ENCODE measurements around the gene EFNA2.
"Not testable (repeated sequence)": the region's sequence is repeated elsewhere in the genome, so short reads cannot be mapped to it uniquely, and the experiment has no call there.

Gene EFNA2

DNA sequence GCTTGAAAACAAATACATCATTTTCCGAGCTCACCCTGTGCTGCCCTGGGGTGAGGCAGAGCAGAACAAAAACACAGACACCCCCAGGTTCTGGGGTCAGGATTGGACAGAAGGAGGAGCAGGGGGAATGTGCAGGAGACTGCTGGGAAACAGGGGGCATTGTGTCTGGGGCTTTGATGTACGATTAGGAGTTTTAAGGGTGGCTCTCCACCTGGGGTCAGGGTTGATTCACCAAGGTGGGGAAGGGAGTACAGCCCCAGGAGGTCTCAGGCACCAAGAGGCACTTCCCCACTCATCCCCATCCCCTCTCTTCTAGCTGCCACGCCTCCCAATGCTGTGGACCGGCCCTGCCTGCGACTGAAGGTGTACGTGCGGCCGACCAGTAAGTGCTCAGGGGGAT, 12.6 kb downstream of the EFNA2 start:
- no peak for DNase-seq (ENCODE audit: low read depth)

DNA sequence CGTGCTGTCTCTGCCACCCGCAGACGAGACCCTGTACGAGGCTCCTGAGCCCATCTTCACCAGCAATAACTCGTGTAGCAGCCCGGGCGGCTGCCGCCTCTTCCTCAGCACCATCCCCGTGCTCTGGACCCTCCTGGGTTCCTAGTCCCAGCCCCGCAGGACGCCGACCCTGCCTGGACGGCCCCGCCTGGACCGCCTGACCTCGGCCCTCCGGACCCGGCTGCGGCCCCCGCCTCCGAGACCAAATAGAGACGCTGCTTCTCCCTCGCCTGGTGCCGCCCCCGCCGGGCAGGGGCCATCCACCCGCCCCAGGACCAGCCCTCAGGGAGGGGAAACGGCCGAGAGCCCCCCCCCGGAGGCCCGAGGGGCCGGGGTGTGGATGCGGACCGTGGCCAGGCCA, 14.1 kb downstream of the EFNA2 start:
- no peak for DNase-seq (ENCODE audit: low read depth)

DNA sequence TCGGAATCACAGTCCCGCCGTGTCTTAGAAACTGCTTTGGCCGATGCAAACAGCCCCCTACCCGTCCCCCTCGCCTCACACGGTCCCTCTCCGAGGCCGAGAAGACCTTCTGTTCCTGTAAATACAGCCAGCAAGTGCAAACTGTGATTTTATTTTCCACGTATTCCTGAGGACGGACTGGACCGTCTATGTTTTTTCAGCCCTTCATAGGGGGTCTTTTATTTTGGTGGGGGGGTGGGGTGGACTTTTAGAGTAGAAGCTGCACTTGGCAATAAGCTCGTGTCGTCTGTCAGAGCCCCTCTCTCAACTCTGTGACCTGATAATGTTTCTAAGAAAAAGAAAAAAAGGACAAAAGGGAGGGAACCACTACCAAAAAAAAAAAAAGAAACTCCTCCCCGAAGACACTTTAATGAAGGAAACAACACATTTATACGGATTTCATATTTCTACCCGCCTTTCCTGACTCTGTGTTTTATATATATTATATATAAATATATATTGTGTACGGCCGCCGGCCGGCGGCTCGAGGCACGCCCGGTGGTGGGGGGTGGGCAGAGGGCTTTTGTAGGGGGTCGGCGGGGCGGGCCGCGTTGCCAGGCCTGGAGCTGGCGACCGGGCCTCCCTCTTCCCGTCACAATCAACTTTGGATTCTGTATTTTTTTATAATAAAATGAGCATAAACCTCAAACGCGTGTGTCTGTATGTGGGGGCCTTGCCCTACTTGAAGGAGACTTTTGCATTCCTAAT, 15.2 kb downstream of the EFNA2 start:
- DNase-seq (ENCODE audit: low read depth), result no peak

DNA sequence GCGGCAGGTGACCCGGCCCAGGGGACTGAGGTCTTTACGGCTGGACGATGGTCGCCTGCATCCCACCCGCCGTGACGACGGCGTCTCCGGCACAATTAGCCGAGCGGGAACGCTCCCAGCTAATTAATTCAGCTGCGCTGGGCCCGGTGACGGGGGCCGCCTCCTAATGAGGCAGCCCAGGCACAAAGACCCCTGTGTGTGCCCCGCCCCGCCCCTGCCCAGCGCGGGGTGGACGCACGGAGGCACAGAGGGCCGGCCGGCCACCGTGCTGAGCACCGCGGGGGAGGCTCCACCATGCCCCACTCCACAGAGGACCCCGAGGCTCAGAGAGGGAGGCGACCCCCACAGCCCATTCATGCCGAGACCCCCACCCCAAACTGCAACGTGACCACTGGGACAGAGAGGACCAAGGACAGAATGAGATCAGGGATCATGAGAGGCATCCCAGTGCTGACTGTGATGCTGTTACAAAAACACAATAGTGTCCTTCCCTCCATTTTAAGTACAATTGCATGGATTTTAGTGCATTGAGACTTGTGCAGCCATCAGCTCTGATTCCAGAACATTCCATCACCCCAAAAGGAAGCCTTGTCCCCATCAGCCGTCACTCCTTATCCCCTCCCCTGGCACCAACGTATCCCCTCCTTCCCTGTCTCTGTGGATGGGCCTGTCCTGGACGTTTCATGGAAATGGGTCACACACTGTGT, 17.0 kb downstream of the EFNA2 start:
- DNase-seq (ENCODE audit: low read depth), result no peak

DNA sequence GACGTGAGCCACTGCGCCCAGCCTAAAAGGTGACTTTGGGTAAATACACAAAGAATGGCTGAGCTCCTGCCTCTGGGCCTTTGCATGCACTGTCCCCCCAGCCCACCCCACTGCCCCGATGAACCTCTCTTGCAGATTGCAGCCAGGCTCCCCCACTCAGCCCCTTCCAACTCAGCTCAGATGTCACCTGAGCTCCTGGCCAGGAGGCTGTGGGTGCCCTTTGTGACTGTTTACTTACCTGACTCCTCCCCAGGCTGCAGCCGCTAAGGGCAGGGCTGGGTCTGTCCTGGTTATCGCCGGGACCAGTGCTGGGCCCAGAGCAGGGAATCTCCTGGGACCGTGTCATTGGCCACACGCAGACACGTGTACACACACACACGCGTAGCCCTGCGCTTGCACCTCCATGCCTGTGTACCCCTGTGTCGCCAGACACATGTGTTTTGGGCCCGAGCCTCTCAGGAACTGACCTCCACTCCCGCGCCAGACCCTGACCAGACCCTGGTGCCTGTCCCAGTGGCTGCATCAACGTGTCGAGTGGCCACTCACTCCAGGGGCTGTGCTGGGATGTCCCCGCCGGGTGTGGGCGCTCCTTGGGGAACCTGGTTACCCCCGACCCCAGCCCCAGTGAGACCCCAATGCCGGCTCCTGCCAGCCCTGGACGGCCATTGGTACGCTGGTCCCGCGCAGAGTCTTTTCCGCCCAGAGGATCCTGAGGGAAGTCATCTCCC, 18.7 kb downstream of the EFNA2 start:
- DNase-seq (ENCODE audit: low read depth), result no peak

DNA sequence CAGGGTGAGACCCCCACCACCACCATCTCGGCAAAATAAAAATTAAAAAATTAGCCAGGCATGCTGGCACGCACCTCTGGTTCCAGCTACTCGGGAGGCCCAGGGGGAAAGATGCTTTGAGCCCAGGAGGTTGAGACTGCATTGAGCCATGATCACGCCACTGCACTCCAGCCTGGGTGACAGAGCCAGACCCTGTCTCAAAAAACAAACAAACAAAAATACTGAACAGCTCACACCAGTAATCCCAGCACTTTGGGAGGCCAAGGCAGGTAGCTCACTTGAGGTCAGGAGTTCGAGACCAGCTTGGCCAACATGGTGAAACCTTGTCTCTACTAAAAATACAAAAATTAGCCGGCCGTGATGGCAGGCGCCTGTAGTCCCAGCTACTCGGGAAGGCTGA, 19.7 kb downstream of the EFNA2 start:
- DNase-seq (ENCODE audit: low read depth), result not testable (repeated sequence)

DNA sequence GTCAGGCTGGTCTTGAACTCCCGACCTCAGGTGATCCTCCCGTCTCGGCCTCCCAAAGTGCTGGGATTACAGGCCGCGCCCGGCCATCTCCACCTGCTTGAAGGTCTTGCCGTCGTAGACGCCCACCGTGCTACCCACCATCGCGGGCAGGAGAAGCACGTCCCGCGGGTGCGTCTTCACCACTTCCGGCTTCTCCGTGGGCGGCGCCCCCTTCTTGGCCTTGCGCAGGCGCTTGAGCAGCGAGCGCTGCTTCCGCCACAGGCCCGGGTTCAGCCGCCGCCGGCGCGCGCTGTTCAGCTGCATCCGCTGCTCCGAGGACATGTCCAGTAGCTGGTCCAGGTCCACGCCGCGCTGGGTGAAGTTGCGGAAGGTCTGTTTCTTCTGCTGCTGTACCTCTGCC, 21.6 kb downstream of the EFNA2 start:
- no peak for DNase-seq (ENCODE audit: low read depth)

DNA sequence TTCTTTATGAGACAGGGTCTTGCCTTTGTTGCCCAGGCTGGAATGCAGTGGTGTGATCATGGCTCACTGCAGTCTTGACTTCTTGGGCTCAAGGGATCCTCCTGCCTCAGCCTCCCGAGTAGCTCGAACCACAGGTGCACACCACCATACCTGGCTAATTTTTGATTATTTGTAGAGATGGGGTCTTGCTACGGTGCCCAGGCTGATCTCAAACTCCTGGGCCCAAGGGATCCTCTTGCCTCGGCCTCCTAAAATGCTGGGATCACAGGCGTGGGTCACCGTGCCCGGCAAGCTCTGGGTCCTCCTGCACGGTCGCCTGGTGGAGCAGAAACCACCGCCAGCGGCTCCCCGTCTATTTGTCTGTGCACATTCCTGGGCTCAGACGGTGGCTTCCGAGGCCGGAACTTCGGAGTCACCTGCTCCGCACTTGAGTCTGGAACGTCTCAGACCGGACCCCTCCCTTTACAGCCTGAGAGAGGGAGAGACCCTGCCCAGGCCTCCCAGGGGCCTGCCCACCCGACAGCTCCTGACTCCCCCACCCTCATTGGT, 22.2 kb downstream of the EFNA2 start:
- no peak for DNase-seq (ENCODE audit: low read depth)

DNA sequence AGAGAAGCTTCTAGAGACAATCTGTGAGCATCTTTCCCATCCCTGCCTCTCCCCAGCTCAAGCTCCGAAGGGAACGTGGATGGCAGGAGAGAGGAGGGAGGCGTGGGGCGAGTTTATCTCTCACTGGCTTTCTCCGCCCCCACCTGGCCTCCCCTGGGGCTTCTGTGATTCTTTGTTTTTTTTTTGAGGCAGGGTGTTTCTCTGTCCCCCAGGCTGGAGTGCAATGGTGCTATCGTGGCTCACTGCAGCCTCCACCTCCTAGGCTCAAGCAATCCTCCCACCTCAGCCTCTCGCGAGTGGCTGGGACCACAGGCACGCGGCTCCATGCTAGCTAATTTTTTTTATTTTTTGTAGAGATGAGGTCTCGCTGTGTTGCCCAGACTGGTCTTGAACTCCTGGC, 23.0 kb downstream of the EFNA2 start:
- no peak for DNase-seq (ENCODE audit: low read depth)

DNA sequence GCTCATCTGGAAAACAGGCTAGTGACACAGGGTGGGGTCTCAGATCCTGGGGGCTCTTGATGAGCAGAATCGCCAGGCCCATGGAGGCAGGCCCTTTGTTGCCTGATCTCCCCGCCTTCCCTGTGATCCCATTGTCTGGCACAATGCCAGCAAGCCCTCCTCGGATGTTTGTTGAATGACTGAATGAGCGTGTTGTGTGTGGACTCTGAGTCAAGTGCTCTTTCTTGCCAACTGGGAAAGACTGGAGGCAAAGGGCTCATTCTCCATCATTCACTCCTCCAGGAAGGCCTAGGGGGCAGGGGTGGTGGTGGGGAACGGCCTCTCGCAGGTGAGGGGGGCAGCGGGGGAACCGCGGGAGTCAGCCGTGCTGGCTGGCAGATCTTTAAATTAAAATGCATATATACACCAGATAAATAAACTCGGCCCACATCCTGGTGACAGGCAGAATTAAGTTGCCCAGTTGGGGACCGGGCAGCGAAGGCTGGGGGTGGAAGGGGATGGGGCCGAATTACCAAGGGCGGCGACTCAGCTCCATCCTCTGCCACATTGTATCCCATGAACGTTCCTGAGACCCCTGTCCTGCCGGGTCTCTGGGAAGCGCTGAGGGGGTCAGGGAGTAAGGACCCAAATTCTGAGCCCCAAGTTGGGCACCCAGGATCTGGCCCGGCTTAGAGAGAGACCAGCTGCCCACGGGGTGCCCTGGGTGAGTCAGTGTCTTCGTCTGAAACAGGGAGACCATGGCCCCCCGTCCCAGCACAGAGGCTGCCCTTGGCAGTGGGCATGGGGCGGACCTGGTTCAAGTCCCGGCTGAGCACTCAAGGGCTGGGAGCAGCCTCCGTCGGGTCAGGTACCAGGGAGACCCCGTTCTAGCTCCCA, 24.5 kb downstream of the EFNA2 start:
- DNase-seq (ENCODE audit: low read depth), result no peak

DNA sequence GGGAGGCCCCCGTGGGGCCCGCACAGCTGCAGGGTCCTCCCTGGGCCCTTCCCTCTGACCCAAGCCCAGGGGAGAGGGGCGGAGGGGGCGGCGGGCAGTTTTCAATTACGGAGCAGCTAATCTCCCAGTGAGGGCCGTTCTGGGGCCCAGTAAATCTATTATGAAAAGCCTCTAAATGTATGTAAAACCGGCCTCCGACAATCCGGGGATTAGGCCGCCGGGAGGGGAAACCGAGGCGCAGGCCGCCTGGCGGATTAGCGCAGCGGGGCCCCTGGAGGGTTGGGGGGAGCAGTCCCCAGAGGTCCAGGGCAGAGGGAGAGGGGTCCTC, 25.1 kb downstream of the EFNA2 start:
- no peak for DNase-seq (ENCODE audit: low read depth)

DNA sequence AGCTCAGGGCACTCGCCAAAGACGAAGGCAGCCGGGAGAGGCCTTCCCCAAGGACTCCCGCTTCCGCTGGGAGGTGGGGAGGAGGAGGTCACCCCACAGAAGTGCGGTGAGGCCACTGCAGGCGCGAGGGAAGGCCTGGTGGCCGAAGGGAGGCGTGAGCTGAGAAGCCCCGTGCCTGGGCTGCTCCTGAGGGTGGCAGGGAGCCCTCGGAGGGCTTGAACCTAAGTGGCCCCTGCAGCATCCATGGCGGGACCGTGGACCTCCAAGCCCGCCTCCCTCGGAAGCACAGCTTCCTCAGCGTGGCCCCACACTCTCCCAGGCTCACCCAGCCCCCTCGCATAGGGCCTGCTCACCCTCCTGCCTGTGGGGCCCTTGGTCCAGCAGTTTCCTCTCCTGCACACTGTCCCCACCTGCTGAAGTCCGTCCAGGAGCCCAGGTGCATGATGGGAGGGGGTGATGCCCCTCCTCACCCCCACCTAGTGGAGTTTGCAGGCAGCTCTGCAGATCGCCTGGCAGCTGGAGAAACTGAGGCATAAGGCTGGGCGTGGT, 25.9 kb downstream of the EFNA2 start:
- no peak for DNase-seq (ENCODE audit: low read depth)

DNA sequence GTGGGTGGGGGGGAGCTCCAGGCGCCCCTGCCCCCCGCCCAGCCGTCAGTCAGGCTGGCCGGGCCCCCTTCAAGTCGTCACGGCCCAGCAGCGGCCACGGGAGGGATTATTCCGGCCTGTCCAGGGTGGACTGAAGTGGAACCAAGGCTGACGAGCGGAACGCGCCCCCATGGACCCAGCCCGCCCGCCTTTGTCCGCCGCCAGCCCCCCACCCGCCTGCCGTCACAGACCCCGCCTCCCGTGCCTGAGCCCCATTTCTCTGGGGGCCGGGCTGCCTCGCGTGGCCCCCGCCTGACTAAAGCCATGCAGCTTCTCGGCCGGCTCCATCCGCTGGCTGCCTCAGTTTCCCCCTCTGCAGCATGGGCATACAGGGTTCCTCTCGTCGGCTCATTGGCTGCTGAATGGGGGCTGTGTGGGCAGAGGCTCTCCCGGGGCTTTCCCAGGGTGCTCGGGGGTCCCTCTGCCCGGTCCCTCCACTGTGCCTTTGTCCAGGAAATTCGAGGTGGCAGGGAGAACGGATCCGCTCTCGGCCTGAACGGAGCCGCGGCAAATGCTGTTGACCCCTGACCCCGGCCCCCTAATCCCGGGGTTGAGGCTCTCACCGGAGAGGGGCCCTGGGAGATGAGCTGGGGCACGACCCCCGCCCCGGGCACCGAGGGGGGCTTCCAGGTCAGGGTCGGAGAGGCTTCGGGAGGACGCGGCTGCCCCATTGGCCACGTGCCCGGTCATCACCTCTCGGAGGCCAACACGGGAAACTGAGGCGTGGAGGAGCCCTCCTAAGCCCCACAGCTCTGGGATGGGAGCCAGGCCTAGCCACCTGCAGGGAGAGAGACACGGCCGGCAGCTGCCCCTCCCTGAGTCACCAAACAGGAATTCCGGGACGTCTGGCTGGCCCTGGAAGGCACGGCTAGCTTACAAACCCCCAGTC, 27.4 kb downstream of the EFNA2 start:
- no peak for DNase-seq (ENCODE audit: low read depth)

DNA sequence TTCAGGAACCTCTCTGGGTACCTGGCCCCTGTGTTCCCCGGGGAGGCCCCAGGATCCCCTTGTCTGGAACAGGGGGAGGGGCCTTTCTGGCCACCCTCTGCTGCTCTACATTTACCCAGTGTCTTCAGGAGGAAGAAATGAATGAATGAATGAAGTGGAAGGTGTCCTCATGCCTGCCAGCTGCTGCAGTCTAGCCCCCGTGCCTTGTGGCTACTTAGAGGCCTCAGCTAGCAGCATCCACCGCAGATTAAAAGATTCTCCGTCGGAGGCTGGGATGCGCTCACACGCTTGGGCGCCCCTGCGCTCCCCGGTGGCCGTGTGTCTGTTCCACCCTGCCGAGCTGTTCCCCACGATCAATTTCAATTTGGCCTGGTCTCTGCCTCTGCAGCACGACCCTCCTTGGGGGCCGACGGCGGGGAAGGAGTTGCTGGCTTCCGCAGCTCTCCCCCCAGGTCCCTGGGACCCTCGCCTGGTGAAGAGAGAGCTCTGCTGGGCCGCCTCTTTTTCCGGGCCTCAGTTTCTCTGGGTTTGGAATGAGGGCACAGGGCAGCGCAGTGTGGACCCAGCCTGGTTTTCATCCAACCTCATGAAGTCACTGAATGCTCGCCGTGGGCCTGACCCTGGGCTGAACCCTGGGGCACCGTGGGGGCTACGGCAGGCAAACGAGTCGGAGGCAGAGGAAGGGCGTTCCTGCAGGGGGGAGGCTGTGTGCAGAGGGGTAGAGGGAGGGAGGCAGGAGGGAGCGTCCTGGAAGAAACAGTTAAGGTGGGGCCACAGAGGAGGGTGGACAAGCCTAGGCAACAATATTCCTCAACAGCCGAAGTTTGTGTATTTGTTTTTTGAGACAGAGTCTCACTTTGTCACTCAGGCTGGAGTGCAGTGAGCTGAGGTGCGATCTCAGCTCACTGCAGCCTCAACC, 28.3 kb downstream of the EFNA2 start:
- DNase-seq (ENCODE audit: low read depth), result no peak

DNA sequence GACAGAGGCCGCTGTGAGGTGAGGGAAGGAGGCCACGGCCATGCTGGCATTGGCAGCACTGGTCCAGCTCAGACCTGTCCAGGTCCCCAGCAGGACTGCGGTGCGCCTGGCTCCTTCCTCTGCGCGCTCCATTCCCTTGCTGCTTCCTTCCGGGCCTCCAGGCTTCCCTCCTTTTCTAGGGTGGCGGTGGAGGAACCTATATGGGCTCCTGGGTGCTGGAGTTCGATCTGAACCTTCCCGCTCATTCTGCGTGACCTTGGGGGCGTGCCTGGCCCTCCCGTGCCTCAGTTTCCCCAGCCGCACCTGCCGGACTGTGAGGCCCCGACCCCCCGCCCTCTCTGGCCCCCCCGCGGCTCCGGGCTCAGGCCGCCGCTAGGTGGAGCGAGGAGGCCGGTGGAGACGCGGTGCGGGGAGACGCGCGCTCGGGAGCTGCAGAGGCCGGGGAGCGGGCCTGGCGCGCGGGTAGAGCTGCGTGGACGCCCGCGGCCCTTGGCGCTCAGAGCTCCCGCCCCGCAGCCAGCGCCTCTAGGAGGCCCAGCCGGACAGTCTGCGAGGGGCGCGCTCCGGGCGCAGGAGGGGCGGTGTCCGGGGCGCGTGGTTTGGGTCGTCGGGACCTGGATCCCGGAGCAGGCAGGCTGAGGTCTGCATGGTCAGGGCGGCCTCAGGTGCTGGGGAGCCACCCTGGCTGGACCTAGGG, 29.9 kb downstream of the EFNA2 start:
- peak; percentile 21 for DNase-seq (ENCODE audit: low read depth)

DNA sequence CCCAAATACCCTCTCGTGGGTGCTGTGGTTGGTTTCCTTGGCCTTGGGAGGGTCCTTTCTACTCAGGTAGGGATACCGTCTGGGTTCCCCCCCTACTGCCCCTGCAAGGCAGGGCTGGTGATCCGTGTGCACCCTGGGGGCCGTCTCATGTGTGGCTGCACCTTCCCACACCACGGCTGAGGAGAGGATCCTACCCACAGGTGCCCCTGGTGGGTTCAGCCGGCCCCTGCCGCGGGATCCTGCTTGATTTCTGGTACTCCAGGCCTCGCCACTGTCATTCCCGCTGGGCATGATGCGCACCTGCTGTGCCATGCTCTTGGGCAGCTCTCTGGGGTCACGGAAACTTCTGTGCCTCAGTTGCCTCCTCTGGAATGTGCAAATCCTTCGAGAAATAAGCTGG, 30.8 kb downstream of the EFNA2 start:
- no peak for DNase-seq (ENCODE audit: low read depth)

DNA sequence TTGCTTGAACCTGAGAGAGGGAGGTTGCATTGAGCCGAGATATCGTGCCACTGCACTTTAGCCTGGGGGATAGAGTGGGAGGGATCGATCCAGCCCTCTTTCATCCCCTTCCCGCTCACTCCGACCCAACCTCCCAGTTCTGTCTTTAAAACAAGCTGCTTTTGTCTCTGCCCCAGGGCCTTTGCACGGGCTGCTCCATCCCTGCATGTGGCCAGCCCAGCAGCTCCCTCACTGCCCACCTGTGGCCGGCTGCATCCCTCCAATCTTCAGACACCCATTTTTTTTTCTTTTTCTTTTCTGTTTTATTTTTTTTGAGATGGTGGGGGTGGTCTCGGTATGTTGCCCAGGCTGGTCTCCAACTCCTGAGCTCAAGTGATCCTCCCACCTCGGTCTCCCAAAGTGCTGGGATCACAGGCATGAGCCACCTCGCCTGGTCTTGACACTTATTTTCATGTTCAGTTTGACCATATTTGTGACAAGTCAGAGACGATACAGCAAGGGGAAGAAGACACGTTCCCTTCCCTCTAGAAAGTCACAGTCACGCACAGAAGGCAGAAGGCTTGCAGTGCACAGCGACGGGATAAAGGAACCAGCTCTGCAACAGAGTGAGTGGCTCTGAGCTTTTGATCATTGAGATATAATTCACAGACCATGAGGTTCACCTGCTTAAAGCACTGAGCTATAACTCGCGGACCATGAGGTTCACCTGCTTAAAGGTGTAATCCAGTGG, 31.8 kb downstream of the EFNA2 start:
- no peak for DNase-seq (ENCODE audit: low read depth)

Data from stimulated activated CD8-positive, alpha-beta memory T cell treated with anti-CD3 and anti-CD28 coated beads, Interleukin-4, amount 100 ng/mL, for 24 hours (primary cell).